ENCODE results near the gene DCAF8.

The DCAF8 gene

GRCh38 chr1:160205242-160206035 is 56.9 kb downstream of the DCAF8 start, which contains the start of gene PEA15:
TSS of gene PEA15 (plus strand) at chr1:160205384. CDS start at chr1:160211545, 6,161 bp downstream.
- DNase-seq (ENCODE audit: low read depth in 2 of 2): peak; percentile 51 to 63

DNA sequence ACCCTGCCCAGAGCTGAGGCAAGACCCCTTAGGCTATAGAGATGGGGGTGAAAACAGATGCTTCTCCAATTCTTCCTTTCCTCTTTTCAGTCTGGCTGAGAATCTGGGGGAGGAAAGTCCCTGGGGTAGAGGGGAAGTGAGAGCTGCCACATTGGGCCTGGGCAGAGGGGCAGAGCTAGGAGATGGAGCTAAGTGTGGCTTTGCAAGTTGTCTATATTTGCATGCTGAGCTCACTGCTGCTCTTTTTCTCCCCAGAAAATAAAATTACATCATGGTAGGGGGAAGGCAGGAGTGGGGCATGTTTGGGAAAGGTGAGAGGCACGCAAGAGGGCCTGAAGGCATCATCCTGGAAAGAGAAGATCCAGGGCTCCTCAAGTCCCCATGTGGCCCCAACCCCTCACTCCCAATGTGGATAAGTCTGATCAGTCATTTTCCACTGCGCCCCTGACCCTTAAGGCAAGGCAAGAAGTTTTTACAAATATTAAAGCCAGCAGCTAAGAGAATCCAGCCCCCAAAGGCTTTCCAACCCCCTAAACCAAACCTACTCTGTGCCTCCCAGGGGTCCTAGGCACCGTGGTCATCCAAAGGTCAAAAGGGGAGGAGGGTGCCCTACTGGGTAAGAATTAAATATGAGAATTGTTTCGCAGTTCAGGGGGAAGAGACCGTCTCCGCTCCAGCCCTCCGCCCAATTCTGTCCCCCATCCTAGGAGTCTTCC is 57.7 kb downstream of the DCAF8 start:
- no peak for DNase-seq (ENCODE audit: low read depth in 2 of 2)

GRCh38 chr1:160200786-160201185 is 61.6 kb downstream of the DCAF8 start:
- no peak for DNase-seq (ENCODE audit: low read depth in 2 of 2)

DNA sequence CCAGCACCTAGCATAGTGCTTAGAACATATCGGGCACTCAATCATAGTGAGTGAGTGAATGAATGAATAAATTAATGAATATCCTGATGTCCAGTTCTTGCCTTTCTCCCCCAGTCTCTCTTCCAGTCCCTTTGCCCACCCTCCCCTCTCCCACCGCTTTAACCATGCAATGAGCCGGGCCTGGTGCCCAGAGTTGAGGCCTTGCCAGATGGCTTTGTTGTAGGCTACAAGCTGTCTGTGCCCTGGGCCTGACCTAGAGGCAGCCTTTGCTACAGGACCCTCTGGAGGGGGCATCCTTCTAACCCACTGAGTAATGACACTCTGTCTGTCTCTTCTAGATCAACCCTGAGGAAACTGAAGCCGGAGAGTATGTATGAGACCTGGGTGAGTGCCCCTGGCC is 65.1 kb downstream of the DCAF8 start:
- no peak for DNase-seq (ENCODE audit: low read depth in 2 of 2)

DNA sequence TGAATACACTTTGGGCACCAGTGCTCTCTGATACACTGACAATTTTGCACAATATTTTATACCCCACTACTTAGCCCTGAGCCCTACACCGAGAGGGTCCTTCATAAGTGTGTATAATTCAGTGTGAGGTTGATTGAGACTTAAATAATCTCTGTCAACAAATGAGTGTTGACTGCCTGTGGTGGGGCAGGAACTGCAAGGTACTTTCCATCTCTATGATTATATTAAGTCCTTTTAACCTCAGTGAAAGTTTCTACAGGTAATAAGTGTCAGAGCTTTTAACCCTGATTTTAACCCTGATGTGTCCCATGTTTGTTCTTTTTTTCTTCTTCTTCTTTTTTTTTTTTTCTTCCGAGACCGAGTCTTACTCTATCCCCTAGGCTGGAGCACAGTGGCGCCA is 66.2 kb downstream of the DCAF8 start:
- DNase-seq (ENCODE audit: low read depth in 2 of 2): no peak

DNA sequence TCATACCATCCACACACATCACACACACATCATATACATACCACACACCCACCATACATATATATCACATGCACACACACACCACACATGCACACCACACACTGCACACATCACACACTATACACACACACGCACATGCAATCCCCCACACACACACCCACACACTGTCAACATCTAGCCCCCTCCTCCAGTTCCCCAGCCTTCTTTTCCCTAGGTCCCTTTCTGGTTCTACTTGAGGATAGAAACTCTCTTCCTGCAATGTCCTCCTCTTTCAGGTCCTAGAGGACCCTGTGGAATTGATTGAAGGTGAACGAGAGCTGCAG is 67.7 kb downstream of the DCAF8 start:
- no peak for DNase-seq (ENCODE audit: low read depth in 2 of 2)

GRCh38 chr1:160193832-160194736 is 68.3 kb downstream of the DCAF8 start:
- DNase-seq (ENCODE audit: low read depth in 2 of 2): no peak

DNA sequence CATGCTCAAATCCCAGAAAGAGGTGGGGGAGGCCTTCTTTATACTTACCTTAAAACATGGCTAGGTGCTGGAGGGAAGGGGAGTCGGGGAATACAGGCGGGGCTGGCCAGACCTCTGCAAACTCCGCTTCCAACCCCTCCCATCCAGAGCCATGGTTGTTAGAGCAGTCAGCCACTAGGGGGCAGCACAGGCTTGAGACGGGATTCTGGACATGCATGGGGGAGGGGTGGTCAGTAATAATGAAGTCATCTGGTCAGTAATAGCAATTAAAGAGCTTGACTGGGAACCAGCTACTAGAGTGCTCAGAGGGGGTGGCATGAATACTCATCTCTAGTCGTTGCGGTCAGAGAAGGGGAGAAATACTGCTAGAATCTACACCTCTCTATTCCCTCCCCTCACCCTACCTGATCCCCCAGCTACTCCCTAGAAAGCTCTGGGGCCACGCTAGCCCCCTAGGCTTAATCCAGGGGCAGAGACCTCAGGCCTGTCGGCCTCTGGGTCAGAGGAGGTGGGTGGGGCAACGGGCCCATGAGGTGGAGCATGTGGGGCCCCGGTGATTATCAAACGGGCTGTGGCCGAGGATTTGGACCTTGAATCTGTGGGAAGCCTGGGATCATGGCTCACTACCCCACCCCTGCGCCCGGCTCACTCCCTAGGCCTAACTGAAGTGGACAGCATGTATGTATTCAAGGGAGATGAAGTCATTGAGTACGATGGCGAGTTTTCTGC is 69.1 kb downstream of the DCAF8 start:
- peak; percentile 50 to 60 for DNase-seq (ENCODE audit: low read depth in 2 of 2)

GRCh38 chr1:160192234-160192633 is 70.1 kb downstream of the DCAF8 start:
- DNase-seq (ENCODE audit: low read depth in 2 of 2): no peak

DNA sequence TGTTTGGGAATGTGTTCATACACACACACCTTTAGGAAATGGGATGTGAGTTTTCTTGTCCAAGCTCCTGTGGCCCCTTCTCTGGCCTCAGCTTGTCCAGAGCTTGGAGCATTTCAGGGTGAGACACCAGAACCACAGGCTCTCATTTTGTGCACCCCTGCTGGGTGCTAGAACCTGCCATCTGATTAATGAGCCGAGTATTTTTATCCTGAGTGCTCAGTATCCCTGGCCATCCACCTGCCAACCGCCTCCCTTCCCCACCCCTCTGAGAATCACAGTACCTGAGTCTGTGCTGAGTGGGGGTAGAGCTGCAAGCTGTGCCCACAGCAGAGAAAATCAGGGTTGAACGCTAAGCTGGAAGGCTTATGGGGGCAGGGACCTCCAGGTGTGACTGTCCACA is 70.6 kb downstream of the DCAF8 start:
- DNase-seq (ENCODE audit: low read depth in 2 of 2): no peak

GRCh38 chr1:160189649-160190625 is 72.4 kb downstream of the DCAF8 start, which contains the start of gene CASQ1:
TSS of gene CASQ1 (plus strand) at chr1:160190575. CDS start at chr1:160190752, 177 bp downstream.
- no peak for DNase-seq (ENCODE audit: low read depth in 2 of 2)

DNA sequence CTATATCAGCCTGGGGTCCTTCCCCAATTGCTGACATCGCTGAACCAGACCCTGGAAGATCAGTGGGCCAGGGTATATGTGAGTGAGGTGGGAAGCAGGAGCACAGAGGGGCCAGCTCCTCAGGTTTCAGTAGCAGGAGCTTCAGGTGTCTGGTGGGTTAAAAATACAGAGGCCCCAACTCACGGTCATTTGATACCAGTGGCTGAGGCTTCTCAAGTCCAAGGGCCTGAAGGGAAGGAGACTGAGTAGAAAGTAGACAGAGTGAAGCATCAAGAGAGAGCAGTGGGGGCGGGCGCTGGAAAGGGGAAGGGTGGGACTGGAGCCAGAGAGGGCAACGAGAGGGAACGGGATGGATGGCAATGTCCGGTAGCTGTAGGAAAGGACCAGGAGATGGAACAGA is 74.0 kb downstream of the DCAF8 start:
- DNase-seq (ENCODE audit: low read depth in 2 of 2): no peak

- no peak for DNase-seq (ENCODE audit: low read depth in 2 of 2)
Observed at GRCh38 chr1:160187407-160187806, 74.9 kb downstream of the DCAF8 start.

- DNase-seq (ENCODE audit: low read depth in 2 of 2): no peak
Observed at GRCh38 chr1:160186729-160187128, 75.6 kb downstream of the DCAF8 start.

DNA sequence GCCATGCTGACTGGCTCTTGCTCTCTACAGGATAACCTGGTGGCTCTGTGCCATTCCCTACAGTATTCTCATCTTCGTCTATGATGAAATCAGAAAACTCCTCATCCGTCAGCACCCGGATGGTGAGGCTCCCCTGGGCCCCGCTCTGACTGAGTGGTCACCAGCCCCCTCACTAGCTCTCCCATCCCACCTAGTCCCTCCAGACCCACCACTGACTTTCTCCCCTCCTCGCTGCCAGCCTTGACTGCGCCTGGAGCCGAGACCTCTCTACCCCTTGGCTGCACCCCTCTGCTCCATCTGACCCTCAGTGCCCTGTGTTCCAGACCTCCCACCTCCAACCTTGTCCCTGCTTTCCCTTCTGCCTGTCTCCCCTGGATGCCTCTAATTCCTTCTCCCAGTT is 76.1 kb downstream of the DCAF8 start:
- no peak for DNase-seq (ENCODE audit: low read depth in 2 of 2)

- DNase-seq (ENCODE audit: low read depth in 2 of 2): no peak
Observed at GRCh38 chr1:160179336-160179735, 83.0 kb downstream of the DCAF8 start.

GRCh38 chr1:160178731-160179130 is 83.6 kb downstream of the DCAF8 start:
- DNase-seq (ENCODE audit: low read depth in 2 of 2): no peak

GRCh38 chr1:160177667-160178066 is 84.7 kb downstream of the DCAF8 start:
- no peak for DNase-seq (ENCODE audit: low read depth in 2 of 2)

DNA sequence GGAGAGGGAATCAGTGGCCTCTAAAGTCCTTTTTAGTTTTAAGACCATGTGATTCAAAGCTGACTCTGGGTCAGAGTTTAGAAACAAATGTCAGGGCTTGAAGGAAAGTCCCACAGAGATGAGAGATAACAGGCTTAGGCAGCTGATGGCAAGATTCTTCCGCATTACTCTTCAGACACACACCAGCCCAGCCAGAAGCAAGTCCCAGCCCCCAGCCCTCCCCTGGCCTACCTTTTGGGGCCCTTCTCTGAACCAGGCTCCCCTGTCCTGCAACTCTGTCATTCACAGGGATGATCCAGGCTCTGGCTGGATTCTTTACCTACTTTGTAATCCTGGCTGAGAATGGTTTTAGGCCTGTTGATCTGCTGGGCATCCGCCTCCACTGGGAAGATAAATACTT is 85.1 kb downstream of the DCAF8 start:
- no peak for DNase-seq (ENCODE audit: low read depth in 2 of 2)

- DNase-seq (ENCODE audit: low read depth in 2 of 2): no peak
Observed at GRCh38 chr1:160171980-160172379, 90.4 kb downstream of the DCAF8 start.

Measured in stimulated activated CD8-positive, alpha-beta memory T cell treated with anti-CD3 and anti-CD28 coated beads, Interleukin-15, amount 100 ng/mL, for 48 hours (primary cell).